Activated CD4-positive, CD25-positive, alpha-beta regulatory T cell (primary cell): Measurements from ENCODE around the gene CFHR1.

ENCODE experiments used
- DNase-seq, 4 experiments: peaks; one replicate each; lab custom pipeline; 2025; lab: John Stamatoyannopoulos, UW

Gene CFHR1

GRCh38 chr1:196877964-196878363, 58.4 kb downstream of the CFHR1 start:
- DNase-seq: no peak
